A549 (cell line): ENCODE measurements around the gene SOX13. TPM values are rescaled to one million over a fixed set of nuclear protein-coding genes. Genes with fewer than 3 reads are reported as not detected.

ENCODE experiments used
- ATAC-seq, 2 experiments: fragments of 200-7000 bp in 1 of 2; fragments of >200 bp in 1 of 2; cut with Nextera tagmentation in 1 of 2; cut with Tn5 transposase in 1 of 2; 3 replicates each; pipeline versions ENCODE4 v1.8.0 to v1.9.1; 2018 to 2020; ENCODE audit warnings: mild to moderate bottlenecking in 1 of 2, moderate library complexity in 1 of 2
- CTCF ChIA-PET: fragments of 300-600 bp; sonication (Branson Sonifier 250); formaldehyde crosslinking; extraction: SDS; loops from one replicate; lab custom pipeline; 2021; ENCODE audit warnings: antibody characterized with exemption, inconsistent platforms; lab: Yijun Ruan, JAX
- POLR2A ChIA-PET: fragments of 350-600 bp; formaldehyde crosslinking; extraction: SDS; loops from one replicate; lab custom pipeline; 2021; ENCODE audit warnings: antibody characterized with exemption, inconsistent platforms; lab: Yijun Ruan, JAX
- DNase-seq, 2 experiments: peaks; one replicate each; pipeline versions ENCODE4 v3.0.0 to v3.0.0-alpha.2; 2011 to 2016; ENCODE audit warnings: low read depth in 1 of 2, low spot score in 1 of 2
- FAIRE-seq: peaks from 2 replicates; lab custom pipeline; 2011; peaks lifted over from hg19 to GRCh38; lab: Jason Lieb, UNC
- H3K27ac ChIP-seq, 2 experiments: fragments of >200 bp; sonication (Bioruptor Twin); formaldehyde crosslinking; 3 replicates each; pipeline ENCODE4 v1.5.1; 2016 to 2017
- H3K4me1 ChIP-seq: fragments of >200 bp; sonication (Bioruptor Twin); formaldehyde crosslinking; 3 replicates; pipeline ENCODE4 v1.6.1; 2016
- H3K4me2 ChIP-seq: fragments of >200 bp; sonication (Bioruptor Twin); formaldehyde crosslinking; 3 replicates; pipeline ENCODE4 v1.6.1; 2016
- H3K4me3 ChIP-seq: fragments of >200 bp; sonication (Bioruptor Twin); formaldehyde crosslinking; 3 replicates; pipeline ENCODE4 v1.5.1; 2016
- H3K9me3 ChIP-seq: fragments of >200 bp; sonication (Bioruptor Twin); formaldehyde crosslinking; 3 replicates; pipeline ENCODE4 v1.6.1; 2016
- CHD2 ChIP-seq: fragments of 150-350 bp; IDR thresholded peaks from 2 replicates; pipeline ENCODE4 v1.6.1; 2014; ENCODE audit warnings: low read length; ENCODE audit not compliant: partially characterized antibody
- CHD4 ChIP-seq: fragments of 200-600 bp; sonication (generic); IDR thresholded peaks from 2 replicates; pipeline ENCODE4 v1.6.1; 2016; ENCODE audit warnings: antibody characterized with exemption, mild to moderate bottlenecking, borderline replicate concordance
- EHMT2 ChIP-seq: fragments of 200-600 bp; sonication (generic); IDR thresholded peaks from 2 replicates; pipeline ENCODE4 v1.6.1; 2016; ENCODE audit warnings: antibody characterized with exemption, low read depth, mild to moderate bottlenecking, moderate library complexity
- HOXA7 ChIP-seq: fragments of 250-450 bp; sonication (Bioruptor Pico); IDR thresholded peaks from 2 replicates; pipeline ENCODE4 v1.5.0; 2020; ENCODE audit warnings: mild to moderate bottlenecking, moderate library complexity
- HOXB13 ChIP-seq: fragments of 250-450 bp; sonication (Bioruptor Pico); IDR thresholded peaks from 2 replicates; pipeline ENCODE4 v1.5.0; 2020; ENCODE audit warnings: low read depth, mild to moderate bottlenecking, moderate library complexity
- KDM1A ChIP-seq: fragments of 200-600 bp; sonication (generic); IDR thresholded peaks from 2 replicates; pipeline ENCODE4 v1.6.1; 2016; ENCODE audit warnings: low read depth, mild to moderate bottlenecking
- MYC ChIP-seq: IDR thresholded peaks from 2 replicates; pipeline ENCODE4 v1.6.1; 2012; ENCODE audit warnings: mild to moderate bottlenecking, inconsistent platforms, low read length, improper control_type of control experiment, borderline replicate concordance
- PHF8 ChIP-seq: fragments of 200-600 bp; sonication (generic); IDR thresholded peaks from 2 replicates; pipeline ENCODE4 v1.6.1; 2016; ENCODE audit warnings: low read depth, mild to moderate bottlenecking, antibody characterized with exemption, moderate library complexity, borderline replicate concordance
- POLR2A ChIP-seq: IDR thresholded peaks from 2 replicates; pipeline ENCODE4 v1.6.1; 2012; ENCODE audit warnings: mild to moderate bottlenecking, low read length
- POLR2AphosphoS2 ChIP-seq: conservative IDR thresholded peaks from 2 replicates; pipeline ENCODE4 v1.6.1; 2012; ENCODE audit warnings: low read length, improper control_type of control experiment, inconsistent platforms
- RARB ChIP-seq: fragments of 250-450 bp; sonication (Bioruptor Pico); IDR thresholded peaks from 2 replicates; pipeline ENCODE4 v1.8.0; 2021; ENCODE audit warnings: mild to moderate bottlenecking, moderate library complexity
- RCOR1 ChIP-seq: fragments of 150-350 bp; IDR thresholded peaks from 2 replicates; pipeline ENCODE4 v1.6.1; 2014; ENCODE audit warnings: antibody characterized with exemption, low read length, low read depth
- SMC3 ChIP-seq: fragments of >200 bp; sonication (Bioruptor Twin); formaldehyde crosslinking; IDR thresholded peaks from 3 replicates; pipeline ENCODE4 v1.6.1; 2018; ENCODE audit warnings: inconsistent platforms
- SREBF2 ChIP-seq: fragments of 450-650 bp; IDR thresholded peaks from 2 replicates; pipeline ENCODE4 v1.6.1; 2014; ENCODE audit warnings: mild to moderate bottlenecking, moderate library complexity
- TP53 ChIP-seq: fragments of 250-450 bp; sonication (Bioruptor Pico); IDR thresholded peaks from 2 replicates; pipeline ENCODE4 v1.5.0; 2021; ENCODE audit warnings: mild to moderate bottlenecking, moderate library complexity
- ZC3H11A ChIP-seq: fragments of 450-650 bp; IDR thresholded peaks from 2 replicates; pipeline ENCODE4 v1.6.1; 2014; ENCODE audit warnings: antibody characterized with exemption, mild to moderate bottlenecking
- ZFP36 ChIP-seq: fragments of 450-650 bp; IDR thresholded peaks from 2 replicates; pipeline ENCODE4 v1.6.1; 2014; ENCODE audit warnings: borderline replicate concordance; ENCODE audit not compliant: partially characterized antibody
- WGBS: methylation state at CpG from one replicate; pipeline ENCODE4 v1.1.6; 2017; ENCODE audit errors: missing lambda C conversion rate; 5-methylcytosine and 5-hydroxymethylcytosine counted together
- polyA plus RNA-seq, 4 experiments: library from polyadenylated mRNA; depleted of rRNA in 3 of 4; stranded (reverse); fragments of >200 nt; fragmentation: RNase III in 1 of 4; extraction: RNeasy Plus Mini Kit Qiagen cat#74134 plus additional on column Dnase treatment in 1 of 4; gene quantifications; 2 replicates in 3 of 4; 3 replicates in 1 of 4; pipeline ENCODE4 v1.2.3, GENCODE V29; 2011 to 2017
- TF ChIP-seq, protein P1 (sequence below): fragments of 200-600 bp; sonication (generic); IDR thresholded peaks from 2 replicates; pipeline ENCODE4 v1.6.1; 2016; ENCODE audit warnings: antibody characterized with exemption, mild to moderate bottlenecking, moderate library complexity
- TF ChIP-seq, protein P2 (sequence below): fragments of >200 bp; sonication (Bioruptor Twin); formaldehyde crosslinking; IDR thresholded peaks from 3 replicates; pipeline ENCODE4 v1.6.1; 2016
- TF ChIP-seq, protein P3 (sequence below): fragments of 250-450 bp; sonication (Bioruptor Pico); IDR thresholded peaks from 2 replicates; pipeline ENCODE4 v1.5.0; 2020; ENCODE audit warnings: low read depth, mild to moderate bottlenecking, moderate library complexity

Gene SOX13
- polyA plus RNA-seq, 2 of the 4 experiments (the other 2 are of a cell fraction) = 6.8 to 9.8 TPM

DNA sequence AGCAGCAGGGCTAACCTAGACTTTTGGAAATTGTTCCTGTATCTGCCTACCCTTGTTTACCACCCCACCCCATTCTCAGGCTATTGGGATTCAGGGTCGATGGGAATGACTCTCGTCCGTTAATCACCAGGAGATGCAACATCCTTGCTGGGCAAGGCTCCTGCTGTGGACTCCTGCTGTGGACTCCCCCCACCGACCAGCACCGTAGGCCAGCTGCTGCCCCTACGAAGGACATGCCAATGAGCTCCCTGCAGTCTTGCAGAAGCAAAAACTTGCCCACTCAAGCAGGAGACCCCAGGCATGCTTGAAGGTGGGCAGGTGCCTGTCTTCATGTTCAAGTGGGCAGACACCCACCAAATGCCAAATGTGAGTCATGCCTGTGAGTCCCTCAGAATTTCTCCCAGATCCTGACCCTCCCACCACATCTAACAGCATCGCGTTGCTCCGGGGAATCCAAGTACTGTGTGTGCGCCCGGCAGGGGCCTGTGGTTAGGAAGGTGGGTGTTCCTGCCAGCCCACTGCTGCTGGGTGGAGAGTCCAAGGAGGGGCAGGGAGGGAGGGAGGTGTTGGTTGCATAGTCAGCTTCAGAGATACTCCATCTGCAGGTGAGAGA lies 41.7 kb upstream of the SOX13 start:
- 59% methylated on average over 10 of the region's 11 CpGs for WGBS
- no peak for DNase-seq
- POLR2A ChIA-PET = no interaction called here
- CTCF ChIA-PET = interaction anchor here (1.1 kb wide), 1 partner anchor 15 kb away, joined by 3 read pairs; no protein-coding TSS in a partner anchor
- TF ChIP-seq ZC3H11A (no peak), SREBF2 (no peak), MYC (no peak), HOXA7 (CRISPR knock-in tag) (no peak)
- TF ChIP-seq, protein P1, sequence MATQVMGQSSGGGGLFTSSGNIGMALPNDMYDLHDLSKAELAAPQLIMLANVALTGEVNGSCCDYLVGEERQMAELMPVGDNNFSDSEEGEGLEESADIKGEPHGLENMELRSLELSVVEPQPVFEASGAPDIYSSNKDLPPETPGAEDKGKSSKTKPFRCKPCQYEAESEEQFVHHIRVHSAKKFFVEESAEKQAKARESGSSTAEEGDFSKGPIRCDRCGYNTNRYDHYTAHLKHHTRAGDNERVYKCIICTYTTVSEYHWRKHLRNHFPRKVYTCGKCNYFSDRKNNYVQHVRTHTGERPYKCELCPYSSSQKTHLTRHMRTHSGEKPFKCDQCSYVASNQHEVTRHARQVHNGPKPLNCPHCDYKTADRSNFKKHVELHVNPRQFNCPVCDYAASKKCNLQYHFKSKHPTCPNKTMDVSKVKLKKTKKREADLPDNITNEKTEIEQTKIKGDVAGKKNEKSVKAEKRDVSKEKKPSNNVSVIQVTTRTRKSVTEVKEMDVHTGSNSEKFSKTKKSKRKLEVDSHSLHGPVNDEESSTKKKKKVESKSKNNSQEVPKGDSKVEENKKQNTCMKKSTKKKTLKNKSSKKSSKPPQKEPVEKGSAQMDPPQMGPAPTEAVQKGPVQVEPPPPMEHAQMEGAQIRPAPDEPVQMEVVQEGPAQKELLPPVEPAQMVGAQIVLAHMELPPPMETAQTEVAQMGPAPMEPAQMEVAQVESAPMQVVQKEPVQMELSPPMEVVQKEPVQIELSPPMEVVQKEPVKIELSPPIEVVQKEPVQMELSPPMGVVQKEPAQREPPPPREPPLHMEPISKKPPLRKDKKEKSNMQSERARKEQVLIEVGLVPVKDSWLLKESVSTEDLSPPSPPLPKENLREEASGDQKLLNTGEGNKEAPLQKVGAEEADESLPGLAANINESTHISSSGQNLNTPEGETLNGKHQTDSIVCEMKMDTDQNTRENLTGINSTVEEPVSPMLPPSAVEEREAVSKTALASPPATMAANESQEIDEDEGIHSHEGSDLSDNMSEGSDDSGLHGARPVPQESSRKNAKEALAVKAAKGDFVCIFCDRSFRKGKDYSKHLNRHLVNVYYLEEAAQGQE = no peak
- TF ChIP-seq, protein P2, sequence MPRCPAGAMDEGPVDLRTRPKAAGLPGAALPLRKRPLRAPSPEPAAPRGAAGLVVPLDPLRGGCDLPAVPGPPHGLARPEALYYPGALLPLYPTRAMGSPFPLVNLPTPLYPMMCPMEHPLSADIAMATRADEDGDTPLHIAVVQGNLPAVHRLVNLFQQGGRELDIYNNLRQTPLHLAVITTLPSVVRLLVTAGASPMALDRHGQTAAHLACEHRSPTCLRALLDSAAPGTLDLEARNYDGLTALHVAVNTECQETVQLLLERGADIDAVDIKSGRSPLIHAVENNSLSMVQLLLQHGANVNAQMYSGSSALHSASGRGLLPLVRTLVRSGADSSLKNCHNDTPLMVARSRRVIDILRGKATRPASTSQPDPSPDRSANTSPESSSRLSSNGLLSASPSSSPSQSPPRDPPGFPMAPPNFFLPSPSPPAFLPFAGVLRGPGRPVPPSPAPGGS = no peak
- TF ChIP-seq, all 56 proteins: peak for 0
- no peak overlapping the region for H3K4me2 ChIP-seq
- no peak overlapping the region for H3K27ac ChIP-seq
- FAIRE-seq (no peak), ATAC-seq (no peak)
- no peak overlapping the region for H3K4me3 ChIP-seq
- no peaks in the 10 kb centered on the region for H3K4me1 ChIP-seq
- no peaks in the 10 kb centered on the region for H3K9me3 ChIP-seq

DNA sequence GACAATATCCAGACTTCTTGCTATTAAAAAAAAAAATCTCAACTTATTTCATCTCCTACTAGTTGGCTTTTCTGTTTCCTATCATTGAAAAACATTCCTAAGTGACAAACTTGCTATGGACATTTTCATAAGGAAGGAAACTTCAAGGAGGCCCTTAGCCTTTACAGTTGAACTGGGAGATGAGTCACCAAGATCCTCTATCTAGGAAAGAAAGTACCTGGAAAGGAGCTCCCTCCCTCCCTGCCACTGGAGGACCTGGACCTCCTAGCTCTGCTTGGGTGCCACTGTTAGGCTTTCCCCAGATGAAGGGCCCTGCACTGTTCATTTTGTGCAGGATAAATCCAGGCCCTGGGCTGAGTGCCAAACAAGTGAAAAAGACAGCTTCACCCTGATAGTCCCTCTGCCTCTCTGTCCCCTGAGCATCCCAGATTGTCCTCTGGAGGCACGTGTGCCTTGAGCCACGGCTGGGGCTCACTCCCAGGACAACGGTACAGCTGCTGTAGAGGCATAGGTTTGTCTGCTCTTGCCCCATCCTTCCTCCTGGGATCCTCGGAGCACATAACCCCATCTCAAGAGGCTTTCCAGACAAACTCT lies 40.2 kb upstream of the SOX13 start:
- H3K4me3 ChIP-seq = no peak overlapping the region
- 65% methylated on average over 4 of the region's 4 CpGs for WGBS
- H3K4me2 ChIP-seq = no peak overlapping the region
- H3K27ac ChIP-seq = no peak overlapping the region
- FAIRE-seq = no peak
- TF ChIP-seq POLR2AphosphoS2 = no peak
- no peak for TF ChIP-seq TP53 (CRISPR knock-in tag)
- TF ChIP-seq, protein P2 = no peak
- no peak for TF ChIP-seq MYC
- TF ChIP-seq SMC3 = no peak
- no peak for TF ChIP-seq CHD2
- TF ChIP-seq EHMT2 = no peak
- no peak for TF ChIP-seq CHD4
- TF ChIP-seq KDM1A = no peak
- no peak for TF ChIP-seq RARB (CRISPR knock-in tag)
- TF ChIP-seq, protein P1 = no peak
- TF ChIP-seq ZFP36 = no peak
- TF ChIP-seq POLR2A = no peak
- TF ChIP-seq, protein P3, sequence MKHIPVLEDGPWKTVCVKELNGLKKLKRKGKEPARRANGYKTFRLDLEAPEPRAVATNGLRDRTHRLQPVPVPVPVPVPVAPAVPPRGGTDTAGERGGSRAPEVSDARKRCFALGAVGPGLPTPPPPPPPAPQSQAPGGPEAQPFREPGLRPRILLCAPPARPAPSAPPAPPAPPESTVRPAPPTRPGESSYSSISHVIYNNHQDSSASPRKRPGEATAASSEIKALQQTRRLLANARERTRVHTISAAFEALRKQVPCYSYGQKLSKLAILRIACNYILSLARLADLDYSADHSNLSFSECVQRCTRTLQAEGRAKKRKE (CRISPR knock-in tag) = no peak
- TF ChIP-seq PHF8 = no peak
- no peak for TF ChIP-seq HOXB13 (CRISPR knock-in tag)
- no peak for TF ChIP-seq RCOR1
- no peaks in the 10 kb centered on the region for H3K4me1 ChIP-seq
- CTCF ChIA-PET = interaction anchor here (0.6 to 1.5 kb wide), 4 partner anchors 13 to 174 kb away, joined by 3 read pairs; no protein-coding TSS in a partner anchor
- no peak for DNase-seq
- POLR2A ChIA-PET = no interaction called here
- ATAC-seq = peak in 1 of 2 experiments; percentile 31; a peak in 2 of 6 replicates
- H3K9me3 ChIP-seq = no peaks in the 10 kb centered on the region
